OCI-LY7 (cell line): ENCODE results near the gene IGF1R. TPM values are rescaled to one million over a fixed set of nuclear protein-coding genes. Genes with fewer than 3 reads are reported as not detected.

Experiments
- BruUV-seq: library from RNA; stranded (reverse); fragments of 400-500 nt; replicated peaks from 2 replicates; lab custom pipeline; 2021; lab: Mats Ljungman, UMichigan
- CTCF ChIA-PET: fragments of 300-600 bp; sonication (Branson Sonifier 250); formaldehyde crosslinking; loops from one replicate; lab custom pipeline; 2022; ENCODE audit warnings: antibody characterized with exemption; ENCODE audit not compliant: unreplicated experiment; lab: Charles Lee
- POLR2A ChIA-PET: fragments of 300-600 bp; sonication (Branson Sonifier 250); formaldehyde crosslinking; loops from one replicate; lab custom pipeline; 2022; ENCODE audit warnings: antibody characterized with exemption; lab: Charles Lee
- DNase-seq: peaks from one replicate; pipeline ENCODE4 v3.0.0-alpha.2; 2015; ENCODE audit warnings: low spot score
- H2AFZ ChIP-seq: fragments of 200-600 bp; sonication (generic), shearing (Covaris generic); 2 replicates; pipeline ENCODE4 v1.6.1; 2014; ENCODE audit warnings: mild to moderate bottlenecking, antibody characterized with exemption, low read length, moderate library complexity
- H3K27ac ChIP-seq: fragments of 200-600 bp; sonication (generic); 2 replicates; pipeline ENCODE4 v1.5.1; 2014; ENCODE audit warnings: mixed run types, low read depth, mild to moderate bottlenecking, moderate library complexity, low read length, inconsistent platforms; ENCODE audit not compliant: poor library complexity, severe bottlenecking
- H3K36me3 ChIP-seq: fragments of 200-600 bp; sonication (generic); 2 replicates; pipeline ENCODE4 v1.6.1; 2014; ENCODE audit warnings: mild to moderate bottlenecking, antibody characterized with exemption, low read length, moderate library complexity, mixed read lengths; ENCODE audit not compliant: insufficient read depth
- H3K4me1 ChIP-seq: fragments of 200-600 bp; sonication (generic); 2 replicates; pipeline ENCODE4 v1.5.1; 2014; ENCODE audit warnings: mild to moderate bottlenecking, low read length; ENCODE audit not compliant: insufficient read depth, poor library complexity, severe bottlenecking
- H3K4me2 ChIP-seq: fragments of 200-600 bp; sonication (generic); 2 replicates; pipeline ENCODE4 v1.6.1; 2014; ENCODE audit warnings: mild to moderate bottlenecking, low read length
- H3K4me3 ChIP-seq: fragments of 200-600 bp; sonication (generic); 2 replicates; pipeline ENCODE4 v1.5.1; 2014; ENCODE audit warnings: mild to moderate bottlenecking, low read depth, low read length; ENCODE audit not compliant: poor library complexity, severe bottlenecking
- H3K79me2 ChIP-seq: fragments of 200-600 bp; sonication (generic); 2 replicates; pipeline ENCODE4 v1.6.1; 2016; ENCODE audit warnings: low read depth, mild to moderate bottlenecking, low read length, moderate library complexity, mixed read lengths; ENCODE audit not compliant: insufficient read depth
- H3K9me2 ChIP-seq: fragments of 200-600 bp; sonication (generic); 2 replicates; pipeline ENCODE4 v1.6.1; 2016; ENCODE audit warnings: mild to moderate bottlenecking, low read length, mixed read lengths; ENCODE audit not compliant: insufficient read depth
- H3K9me3 ChIP-seq: fragments of 200-600 bp; sonication (generic); 2 replicates; pipeline ENCODE4 v1.6.1; 2014; ENCODE audit warnings: mild to moderate bottlenecking, mixed run types, low read length, mixed read lengths
- H4K20me1 ChIP-seq: fragments of 200-600 bp; sonication (generic); 2 replicates; pipeline ENCODE4 v1.6.1; 2014; ENCODE audit warnings: mild to moderate bottlenecking, antibody characterized with exemption, low read length, moderate library complexity, mixed read lengths; ENCODE audit not compliant: insufficient read depth
- EZH2phosphoT487 ChIP-seq: fragments of 200-600 bp; sonication (generic); IDR thresholded peaks from 2 replicates; pipeline ENCODE4 v1.6.1; 2018; ENCODE audit warnings: low read depth, borderline replicate concordance, mild to moderate bottlenecking, mixed run types, antibody characterized with exemption, low read length, moderate library complexity, mixed read lengths
- intact Hi-C: fragments of 100-400 bp; cut with micrococcal nuclease; formaldehyde crosslinking; loops from one replicate; pipeline ENCODE4 v1.10.0; 2022; ENCODE audit not compliant: unreplicated experiment
- total RNA-seq, 2 experiments: library from RNA; depleted of rRNA in 1 of 2; stranded (reverse); fragments of >200 nt in 1 of 2; shearing (Covaris generic) in 1 of 2; gene quantifications; 2 replicates each; pipeline ENCODE4 v1.2.3, GENCODE V29; 2014 to 2022
- TF ChIP-seq, protein P1 (sequence below): fragments of 200-600 bp; sonication (generic); conservative IDR thresholded peaks from 2 replicates; pipeline ENCODE4 v1.5.1; 2014; ENCODE audit warnings: mild to moderate bottlenecking, antibody characterized with exemption, low read length, moderate library complexity, mixed read lengths

The IGF1R gene
- total RNA-seq, 2 experiments from 2014 or later, result 26.5 to 29.1 TPM

DNA sequence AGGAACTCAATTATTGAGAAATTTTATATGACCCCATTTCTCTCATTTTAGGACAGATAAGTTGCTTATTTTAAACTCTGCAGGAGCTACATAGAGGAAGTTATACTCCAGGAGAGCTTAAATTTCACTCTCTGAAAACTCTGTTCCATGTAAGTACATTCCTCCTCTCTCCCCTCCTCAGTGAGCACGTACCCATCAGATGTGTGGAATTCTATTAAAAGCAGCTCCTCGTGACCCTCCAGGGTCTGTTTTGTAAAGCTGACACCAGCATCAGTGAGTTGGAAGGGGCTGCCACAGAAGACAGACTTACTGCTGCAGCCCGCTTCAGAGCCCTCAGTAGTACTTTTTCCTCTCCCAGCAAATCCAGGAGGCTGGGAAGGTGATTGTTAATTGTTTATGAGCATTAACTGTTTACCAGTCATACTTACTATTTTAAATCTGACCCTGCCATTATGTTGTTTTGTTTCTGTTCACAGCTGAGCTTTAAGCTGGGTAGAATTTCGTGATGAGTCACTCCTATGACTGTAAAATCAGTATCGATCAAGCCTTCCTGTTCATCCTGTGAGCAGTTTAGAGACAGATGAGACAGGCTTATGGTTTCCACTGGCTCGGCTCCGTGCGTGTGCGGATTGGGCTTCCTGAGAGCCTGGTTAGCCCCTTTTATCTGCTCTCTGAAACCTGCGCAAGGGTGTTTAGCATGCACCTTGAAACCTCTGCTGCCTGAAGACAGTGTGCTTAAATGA lies 20.4 kb downstream of the IGF1R start:
- ChIA-PET CTCF (no interaction called here), POLR2A (interaction anchor here (0.6 kb wide), 1 partner anchor 207 kb away, joined by 3 read pairs; no protein-coding TSS in a partner anchor)
- Histone ChIP-seq H4K20me1 (peaks cover 8% of the 10 kb centered on the region; the same call in 1 of the 2 replicates), H3K9me2 (no peaks in the 10 kb centered on the region), H3K36me3 (no peaks in the 10 kb centered on the region), H2AFZ (no peak overlapping the region), H3K4me2 (no peak overlapping the region), H3K27ac (no peak overlapping the region), H3K9me3 (no peaks in the 10 kb centered on the region), H3K4me1 (no peaks in the 10 kb centered on the region), H3K4me3 (no peak overlapping the region), H3K79me2 (no peaks in the 10 kb centered on the region)
- BruUV-seq, result no TSS peak
- TF ChIP-seq, protein P1, sequence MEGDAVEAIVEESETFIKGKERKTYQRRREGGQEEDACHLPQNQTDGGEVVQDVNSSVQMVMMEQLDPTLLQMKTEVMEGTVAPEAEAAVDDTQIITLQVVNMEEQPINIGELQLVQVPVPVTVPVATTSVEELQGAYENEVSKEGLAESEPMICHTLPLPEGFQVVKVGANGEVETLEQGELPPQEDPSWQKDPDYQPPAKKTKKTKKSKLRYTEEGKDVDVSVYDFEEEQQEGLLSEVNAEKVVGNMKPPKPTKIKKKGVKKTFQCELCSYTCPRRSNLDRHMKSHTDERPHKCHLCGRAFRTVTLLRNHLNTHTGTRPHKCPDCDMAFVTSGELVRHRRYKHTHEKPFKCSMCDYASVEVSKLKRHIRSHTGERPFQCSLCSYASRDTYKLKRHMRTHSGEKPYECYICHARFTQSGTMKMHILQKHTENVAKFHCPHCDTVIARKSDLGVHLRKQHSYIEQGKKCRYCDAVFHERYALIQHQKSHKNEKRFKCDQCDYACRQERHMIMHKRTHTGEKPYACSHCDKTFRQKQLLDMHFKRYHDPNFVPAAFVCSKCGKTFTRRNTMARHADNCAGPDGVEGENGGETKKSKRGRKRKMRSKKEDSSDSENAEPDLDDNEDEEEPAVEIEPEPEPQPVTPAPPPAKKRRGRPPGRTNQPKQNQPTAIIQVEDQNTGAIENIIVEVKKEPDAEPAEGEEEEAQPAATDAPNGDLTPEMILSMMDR, result no peak
- TF ChIP-seq EZH2phosphoT487, result no peak
- intact Hi-C loops, result no loop called here
- no peak for DNase-seq

DNA sequence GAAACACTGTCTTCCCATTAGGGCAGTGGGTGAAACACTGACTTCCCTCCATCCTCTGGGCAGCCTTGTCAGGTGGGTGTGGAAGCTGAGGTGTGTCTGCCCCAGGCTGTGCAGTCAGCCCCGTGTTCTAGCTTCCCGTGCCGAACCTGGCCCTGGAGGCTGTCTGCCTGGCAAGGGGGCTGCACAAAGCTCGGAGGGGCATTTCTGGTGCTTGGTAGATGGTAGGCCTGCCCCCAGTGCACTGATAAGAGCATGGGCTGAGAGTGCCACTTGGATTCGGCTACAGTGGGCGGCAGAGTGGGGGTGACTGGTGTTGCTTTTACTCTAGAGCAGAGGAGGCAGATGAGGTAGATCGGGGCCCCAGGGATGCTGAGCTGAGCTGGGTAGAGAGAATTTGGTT lies 21.3 kb downstream of the IGF1R start:
- H3K4me1 ChIP-seq, result no peaks in the 10 kb centered on the region
- ChIA-PET POLR2A (no interaction called here), CTCF (no interaction called here)
- no peaks in the 10 kb centered on the region for H3K36me3 ChIP-seq
- H3K27ac ChIP-seq, result no peak overlapping the region
- H4K20me1 ChIP-seq, result peaks cover 13% of the 10 kb centered on the region; the same call in 1 of the 2 replicates
- H3K9me2 ChIP-seq, result no peaks in the 10 kb centered on the region
- H3K4me2 ChIP-seq, result no peak overlapping the region
- no peak for DNase-seq
- TF ChIP-seq EZH2phosphoT487, result no peak
- TF ChIP-seq, protein P1, result no peak
- intact Hi-C loops, result no loop called here
- H3K79me2 ChIP-seq, result no peaks in the 10 kb centered on the region
- BruUV-seq, result no TSS peak
- no peak overlapping the region for H3K4me3 ChIP-seq
- no peaks in the 10 kb centered on the region for H3K9me3 ChIP-seq
- no peak overlapping the region for H2AFZ ChIP-seq
